NCI-H748 treated with DMSO at 0.1 percent for 48 hours (cell line): Measurements from ENCODE around the gene NXPH3.

Experiments
- DNase-seq: peaks from one replicate; lab custom pipeline; 2025; lab: John Stamatoyannopoulos, UW

The NXPH3 gene

GRCh38 chr17:49592263-49592662, 16.6 kb downstream of the NXPH3 start:
- no peak for DNase-seq

GRCh38 chr17:49595328-49595727, 19.7 kb downstream of the NXPH3 start:
- DNase-seq = no peak

- DNase-seq = no peak
Observed at GRCh38 chr17:49595980-49596379, 20.3 kb downstream of the NXPH3 start.

GRCh38 chr17:49596613-49597244, 21.1 kb downstream of the NXPH3 start:
- DNase-seq = no peak

- no peak for DNase-seq
Observed at GRCh38 chr17:49597436-49597835, 21.8 kb downstream of the NXPH3 start.

- no peak for DNase-seq
Observed at GRCh38 chr17:49597928-49598655, 22.4 kb downstream of the NXPH3 start.

- DNase-seq = no peak
Observed at GRCh38 chr17:49598918-49599317, 23.2 kb downstream of the NXPH3 start.

GRCh38 chr17:49600949-49601348, 25.3 kb downstream of the NXPH3 start:
- DNase-seq = no peak

- no peak for DNase-seq
Observed at GRCh38 chr17:49602783-49603182, 27.1 kb downstream of the NXPH3 start.

- no peak for DNase-seq
Observed at GRCh38 chr17:49603238-49603637, 27.6 kb downstream of the NXPH3 start.

- no peak for DNase-seq
Observed at GRCh38 chr17:49603720-49604119, 28.0 kb downstream of the NXPH3 start.

GRCh38 chr17:49604314-49604869, 28.7 kb downstream of the NXPH3 start:
- DNase-seq = no peak

GRCh38 chr17:49610883-49611584, 35.4 kb downstream of the NXPH3 start:
- no peak for DNase-seq

GRCh38 chr17:49612726-49613125, 37.1 kb downstream of the NXPH3 start:
- no peak for DNase-seq

GRCh38 chr17:49613182-49613800, 37.6 kb downstream of the NXPH3 start:
- no peak for DNase-seq

GRCh38 chr17:49616086-49616485, 40.4 kb downstream of the NXPH3 start:
- DNase-seq = no peak

GRCh38 chr17:49616601-49617131, 41.0 kb downstream of the NXPH3 start:
- no peak for DNase-seq

GRCh38 chr17:49618028-49618611, 42.4 kb downstream of the NXPH3 start:
- no peak for DNase-seq

GRCh38 chr17:49621420-49621819, 45.7 kb downstream of the NXPH3 start:
- DNase-seq = no peak

- no peak for DNase-seq
Observed at GRCh38 chr17:49621946-49622529, 46.4 kb downstream of the NXPH3 start.

- DNase-seq = no peak
Observed at GRCh38 chr17:49624896-49625295, 49.2 kb downstream of the NXPH3 start.
